Body of pancreas (tissue), 4 donors: ENCODE data around the gene ELOVL6.

Experiments used
- POLR2A ChIP-seq, 3 donors: fragments of 450-650 bp; IDR thresholded peaks; one replicate each; pipeline ENCODE4 v1.6.1; 2016; ENCODE audit warnings: antibody characterized with exemption in 3 of 3, mild to moderate bottlenecking in 2 of 3
- TF ChIP-seq, protein P1 (sequence below), 7 experiments: fragments of 450-650 bp in 4 of 7; fragments of 200-600 bp in 3 of 7; sonication (generic) in 3 of 7; IDR thresholded peaks; one replicate each; pipeline ENCODE4 v1.5.1; 2016 to 2019; ENCODE audit warnings: antibody characterized with exemption in 7 of 7

DNA sequence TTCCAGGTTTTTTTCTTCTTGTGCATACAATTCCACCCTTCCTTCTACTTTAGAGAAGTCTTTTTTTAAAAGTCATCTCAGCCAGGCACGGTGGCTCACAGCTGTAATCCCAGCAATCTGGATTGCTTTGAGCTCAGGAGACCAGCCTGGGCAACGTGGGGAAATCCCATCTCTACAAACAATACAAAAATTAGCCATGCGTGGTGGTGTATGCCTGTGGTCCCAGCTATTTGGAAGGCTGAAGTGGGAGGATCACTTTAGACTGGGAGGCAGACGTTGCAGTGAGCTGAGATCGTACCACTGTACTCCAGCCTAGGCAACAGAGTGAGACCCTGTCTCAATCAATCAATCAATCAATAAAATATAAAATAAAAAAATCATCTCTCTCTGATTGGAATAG is 14.8 kb downstream of the ELOVL6 start:
- TF ChIP-seq, protein P1, sequence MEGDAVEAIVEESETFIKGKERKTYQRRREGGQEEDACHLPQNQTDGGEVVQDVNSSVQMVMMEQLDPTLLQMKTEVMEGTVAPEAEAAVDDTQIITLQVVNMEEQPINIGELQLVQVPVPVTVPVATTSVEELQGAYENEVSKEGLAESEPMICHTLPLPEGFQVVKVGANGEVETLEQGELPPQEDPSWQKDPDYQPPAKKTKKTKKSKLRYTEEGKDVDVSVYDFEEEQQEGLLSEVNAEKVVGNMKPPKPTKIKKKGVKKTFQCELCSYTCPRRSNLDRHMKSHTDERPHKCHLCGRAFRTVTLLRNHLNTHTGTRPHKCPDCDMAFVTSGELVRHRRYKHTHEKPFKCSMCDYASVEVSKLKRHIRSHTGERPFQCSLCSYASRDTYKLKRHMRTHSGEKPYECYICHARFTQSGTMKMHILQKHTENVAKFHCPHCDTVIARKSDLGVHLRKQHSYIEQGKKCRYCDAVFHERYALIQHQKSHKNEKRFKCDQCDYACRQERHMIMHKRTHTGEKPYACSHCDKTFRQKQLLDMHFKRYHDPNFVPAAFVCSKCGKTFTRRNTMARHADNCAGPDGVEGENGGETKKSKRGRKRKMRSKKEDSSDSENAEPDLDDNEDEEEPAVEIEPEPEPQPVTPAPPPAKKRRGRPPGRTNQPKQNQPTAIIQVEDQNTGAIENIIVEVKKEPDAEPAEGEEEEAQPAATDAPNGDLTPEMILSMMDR (IDR thresholded peaks at IDR 0.05) = no peak
- no peak for TF ChIP-seq POLR2A (IDR thresholded peaks at IDR 0.05)
